ENCODE measurements around the gene KCNIP4. TPM values are rescaled to one million over a fixed set of nuclear protein-coding genes. Genes with fewer than 3 reads are reported as not detected.

KCNIP4 gene
- total and polyA plus RNA-seq, 12 donors = 0.15 TPM; not detected in 11

GRCh38 chr4:20881658-20882057 lies 1066.9 kb downstream of the KCNIP4 start:
- Histone ChIP-seq H3K36me3 (no peaks in the 10 kb centered on the region), H3K9me3 (peaks cover 0 to 6% (median 0%) of the 10 kb centered on the region in 11 donors), H3K27ac (no peak overlapping the region), H3K4me3 (no peak overlapping the region), H3K27me3 (no peaks in the 10 kb centered on the region), H3K4me1 (no peaks in the 10 kb centered on the region)
- DNase-seq = no peak
- ATAC-seq = no peak
- TF ChIP-seq, protein P1, sequence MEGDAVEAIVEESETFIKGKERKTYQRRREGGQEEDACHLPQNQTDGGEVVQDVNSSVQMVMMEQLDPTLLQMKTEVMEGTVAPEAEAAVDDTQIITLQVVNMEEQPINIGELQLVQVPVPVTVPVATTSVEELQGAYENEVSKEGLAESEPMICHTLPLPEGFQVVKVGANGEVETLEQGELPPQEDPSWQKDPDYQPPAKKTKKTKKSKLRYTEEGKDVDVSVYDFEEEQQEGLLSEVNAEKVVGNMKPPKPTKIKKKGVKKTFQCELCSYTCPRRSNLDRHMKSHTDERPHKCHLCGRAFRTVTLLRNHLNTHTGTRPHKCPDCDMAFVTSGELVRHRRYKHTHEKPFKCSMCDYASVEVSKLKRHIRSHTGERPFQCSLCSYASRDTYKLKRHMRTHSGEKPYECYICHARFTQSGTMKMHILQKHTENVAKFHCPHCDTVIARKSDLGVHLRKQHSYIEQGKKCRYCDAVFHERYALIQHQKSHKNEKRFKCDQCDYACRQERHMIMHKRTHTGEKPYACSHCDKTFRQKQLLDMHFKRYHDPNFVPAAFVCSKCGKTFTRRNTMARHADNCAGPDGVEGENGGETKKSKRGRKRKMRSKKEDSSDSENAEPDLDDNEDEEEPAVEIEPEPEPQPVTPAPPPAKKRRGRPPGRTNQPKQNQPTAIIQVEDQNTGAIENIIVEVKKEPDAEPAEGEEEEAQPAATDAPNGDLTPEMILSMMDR (IDR thresholded peaks at IDR 0.05) = no peak
- 64 to 65% methylated on average over 2 of the region's 2 CpGs for WGBS, 2 donors
- intact Hi-C loops (cut with DNase I) = no loop called here

DNA sequence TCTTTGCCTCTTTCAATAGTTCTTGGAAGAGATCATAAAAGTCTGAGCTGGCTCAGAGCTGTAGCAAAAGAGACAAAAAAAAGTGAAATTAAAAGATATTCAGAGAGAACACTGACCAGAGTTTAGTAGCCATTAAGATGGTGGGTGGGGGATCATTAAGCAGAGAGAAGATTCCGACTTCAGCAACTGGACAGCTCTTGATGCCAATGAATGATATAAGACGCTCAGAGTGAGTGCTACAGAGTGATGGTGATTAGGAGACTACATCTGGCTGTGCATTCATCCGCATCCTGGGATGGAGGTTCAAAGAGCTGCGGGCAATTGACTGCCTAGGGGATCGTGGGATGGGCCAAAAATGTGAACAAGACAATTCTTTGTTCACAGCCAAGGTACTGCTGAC lies 1069.8 kb downstream of the KCNIP4 start:
- TF ChIP-seq, protein P1 (IDR thresholded peaks at IDR 0.05) = no peak
- 69 to 75% methylated on average over 5 of the region's 5 CpGs for WGBS, 2 donors
- ATAC-seq (no peak), DNase-seq (no peak)
- no peaks in the 10 kb centered on the region for H3K27me3 ChIP-seq
- H3K4me1 ChIP-seq = no peaks in the 10 kb centered on the region
- no peaks in the 10 kb centered on the region for H3K36me3 ChIP-seq
- no peak overlapping the region for H3K4me3 ChIP-seq
- H3K27ac ChIP-seq = no peak overlapping the region
- H3K9me3 ChIP-seq = no peaks in the 10 kb centered on the region
- intact Hi-C loops (cut with DNase I) = no loop called here

DNA sequence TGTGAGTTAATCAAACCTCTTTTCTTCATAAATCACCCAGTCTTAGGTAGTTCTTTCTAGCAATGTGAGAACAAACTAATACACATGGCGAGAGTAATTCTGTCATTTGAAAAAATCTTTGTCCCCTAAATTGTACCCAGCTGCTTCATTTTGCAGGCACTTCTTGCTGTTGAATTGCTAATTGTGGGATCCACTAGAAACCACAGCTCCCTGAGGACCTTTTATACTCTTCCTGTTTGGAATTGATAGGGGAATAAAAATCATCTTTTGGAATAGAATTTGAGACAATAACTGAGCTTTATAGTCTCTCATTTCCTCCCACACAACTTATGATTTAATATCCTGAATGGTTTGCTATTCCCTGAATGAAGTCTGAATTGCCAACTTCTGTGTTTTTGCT lies 1078.1 kb downstream of the KCNIP4 start:
- Histone ChIP-seq H3K9me3 (peaks cover 0 to 2% (median 0%) of the 10 kb centered on the region in 11 donors), H3K36me3 (no peaks in the 10 kb centered on the region), H3K4me3 (no peak overlapping the region), H3K4me1 (no peaks in the 10 kb centered on the region), H3K27me3 (no peaks in the 10 kb centered on the region), H3K27ac (no peak overlapping the region)
- DNase-seq (peak in 1 of 2 donors; percentile 5), ATAC-seq (peak in 1 of 8 donors; percentile 44)
- TF ChIP-seq, protein P1 (IDR thresholded peaks at IDR 0.05) = no peak
- intact Hi-C loops (cut with DNase I) = no loop called here
- 55 to 56% methylated on average over 1 of the region's 1 CpG for WGBS, 2 donors

DNA sequence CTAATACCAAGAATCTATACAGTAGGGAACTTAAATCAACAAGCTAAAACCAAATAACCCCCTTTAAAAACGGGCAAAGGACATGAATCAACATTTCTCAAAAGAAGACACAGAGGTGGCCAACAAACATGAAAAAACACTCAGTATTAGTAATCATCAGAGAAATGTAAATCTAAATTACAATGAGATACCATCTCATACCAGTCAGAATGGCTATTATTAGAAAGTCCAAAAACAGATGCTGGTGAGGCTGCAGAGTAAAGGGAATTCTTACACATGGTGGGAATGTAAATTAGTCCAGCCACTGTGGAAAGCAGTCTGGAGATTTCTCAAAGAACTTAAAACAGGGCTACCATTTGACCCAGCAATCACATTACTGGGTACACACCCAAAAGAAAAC lies 1080.5 kb downstream of the KCNIP4 start:
- H3K4me3 ChIP-seq = no peak overlapping the region
- H3K4me1 ChIP-seq = no peaks in the 10 kb centered on the region
- H3K27ac ChIP-seq = no peak overlapping the region
- ATAC-seq = no peak
- WGBS, 2 donors = 26% methylated on average over 1 of the region's 1 CpG
- no peaks in the 10 kb centered on the region for H3K36me3 ChIP-seq
- peaks cover 0 to 3% (median 0%) of the 10 kb centered on the region in 11 donors for H3K9me3 ChIP-seq
- no peaks in the 10 kb centered on the region for H3K27me3 ChIP-seq
- intact Hi-C loops (cut with DNase I) = no loop called here
- DNase-seq = no peak
- TF ChIP-seq, protein P1 (IDR thresholded peaks at IDR 0.05) = no peak

All from heart right ventricle (tissue), 16 donors.